Raji (cell line): ENCODE results near the gene CUX1.

Experiments used
- POLR2A ChIP-seq: IDR thresholded peaks from 2 replicates; pipeline ENCODE4 v1.6.1; 2011; ENCODE audit warnings: low read depth, low read length, control low read depth; ENCODE audit not compliant: insufficient read depth

The CUX1 gene

DNA sequence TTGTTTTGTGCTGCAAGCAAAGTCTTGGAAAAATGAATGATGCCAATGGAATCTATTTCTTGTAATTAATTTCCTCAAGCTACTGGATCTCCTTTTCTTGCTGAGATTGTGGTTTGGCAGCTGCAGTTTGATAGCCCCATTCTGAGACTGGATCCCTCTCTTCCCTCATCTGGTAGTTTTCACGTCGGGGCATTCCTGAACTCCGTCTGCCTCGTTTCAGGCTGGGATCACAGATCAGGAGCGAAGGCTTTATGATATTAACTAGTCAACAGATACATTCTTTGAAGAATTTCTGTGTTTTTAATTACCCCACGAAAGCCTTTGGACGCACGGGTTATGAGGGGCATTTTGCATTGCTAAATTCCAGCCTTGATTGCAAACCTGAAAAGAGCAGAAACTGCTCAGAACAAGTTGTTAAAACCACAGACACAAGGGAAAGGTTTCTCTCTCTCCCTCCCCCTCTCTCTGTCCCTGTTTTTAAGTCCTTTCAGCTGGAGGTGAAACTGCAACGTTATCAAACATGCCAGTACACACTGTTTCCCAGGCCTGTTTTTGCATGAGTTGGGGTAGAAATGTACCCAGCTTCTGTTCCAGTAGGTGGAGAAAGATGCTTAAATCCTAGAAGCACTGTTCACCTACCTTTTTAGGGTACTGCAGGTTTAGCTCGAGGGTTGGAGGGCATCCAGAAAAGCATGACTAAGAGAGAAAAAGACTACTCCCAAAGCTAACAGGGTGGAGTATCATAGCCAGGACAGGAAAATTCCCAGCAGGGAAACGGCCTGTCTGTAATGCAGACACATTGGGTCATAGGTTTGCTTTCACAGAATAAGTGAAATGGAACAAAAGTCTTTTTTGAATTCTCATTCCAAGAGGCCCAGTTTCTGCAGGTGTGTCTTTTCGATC lies 124.3 kb downstream of the CUX1 start:
- no peak for TF ChIP-seq POLR2A

GRCh38 chr7:101942603-101943210 lies 125.3 kb downstream of the CUX1 start:
- TF ChIP-seq POLR2A, result no peak

DNA sequence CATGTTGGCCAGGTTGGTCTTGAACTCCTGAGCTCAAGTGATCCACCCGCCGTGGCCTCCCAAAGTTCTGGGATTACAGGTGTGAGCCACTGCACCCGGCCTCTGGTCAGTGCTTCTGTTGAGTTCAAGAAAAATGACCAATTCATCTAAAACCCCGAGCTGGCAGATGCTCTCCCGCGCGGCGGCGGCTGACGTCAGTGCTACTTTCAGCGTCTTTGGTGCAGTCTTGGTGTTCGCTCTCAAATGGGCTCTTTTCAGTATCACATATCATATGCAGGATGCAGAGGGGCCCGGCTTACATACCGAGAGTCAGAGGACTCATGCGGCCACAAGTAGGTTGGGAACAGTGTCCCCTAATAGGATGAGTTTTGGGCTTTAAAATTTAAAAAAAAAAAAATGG lies 125.9 kb downstream of the CUX1 start:
- TF ChIP-seq POLR2A, result no peak

DNA sequence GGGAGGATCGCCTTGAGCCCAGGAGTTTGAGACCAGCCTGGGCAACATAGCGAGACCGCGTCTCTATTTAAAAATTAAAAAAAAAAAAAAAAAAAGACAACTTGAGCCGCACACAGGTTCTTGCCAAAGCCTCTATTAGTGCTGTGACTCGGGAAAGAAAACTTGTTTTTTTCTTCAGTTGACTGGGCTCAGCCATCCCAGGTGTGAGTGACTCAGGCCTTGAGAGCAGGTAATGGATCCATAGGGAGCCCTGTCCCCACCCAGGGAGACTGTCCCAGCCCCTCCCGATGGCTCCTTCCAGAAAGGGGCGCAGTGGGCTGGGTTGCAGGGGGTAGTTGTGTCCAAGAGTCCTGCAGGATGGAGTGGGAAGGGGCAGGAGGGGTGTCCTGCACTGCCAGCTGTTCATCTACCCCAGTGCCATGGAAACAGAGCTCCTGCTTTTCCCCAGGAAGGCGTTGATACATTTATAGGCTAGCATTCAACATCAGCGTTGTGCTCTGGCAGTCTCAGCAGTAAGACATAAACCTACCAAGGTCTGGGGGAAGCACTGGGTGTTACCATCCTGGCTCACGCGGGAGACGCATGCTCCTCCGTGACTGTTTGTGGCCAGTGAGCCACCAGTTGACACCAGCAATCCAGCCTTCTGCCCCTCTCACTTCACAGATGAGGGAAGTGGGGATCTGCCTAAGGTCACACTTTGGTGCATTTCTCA lies 126.6 kb downstream of the CUX1 start:
- no peak for TF ChIP-seq POLR2A

DNA sequence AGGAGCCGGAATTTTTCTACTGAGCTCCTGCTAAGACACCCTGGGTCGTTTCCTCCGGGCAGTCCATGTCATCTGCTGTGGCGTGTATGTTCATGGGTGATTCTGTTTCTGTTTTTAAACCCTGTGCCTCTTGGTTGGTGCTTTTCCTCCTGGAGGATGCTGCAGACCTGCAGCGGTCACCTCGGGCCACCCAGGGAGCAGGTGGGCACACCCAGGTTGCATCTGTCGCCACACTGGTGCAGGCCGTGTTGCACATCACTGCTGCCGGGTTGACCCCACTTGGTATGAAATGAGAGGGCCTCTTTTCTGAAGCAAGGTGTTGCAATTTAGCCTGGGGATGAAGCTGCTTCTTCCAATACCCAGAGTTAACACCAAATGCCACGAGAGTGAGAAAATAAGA lies 127.2 kb downstream of the CUX1 start:
- TF ChIP-seq POLR2A, result no peak

- no peak for TF ChIP-seq POLR2A
These were observed 127.8 kb downstream of the CUX1 start for GRCh38 chr7:101945034-101945758.

DNA sequence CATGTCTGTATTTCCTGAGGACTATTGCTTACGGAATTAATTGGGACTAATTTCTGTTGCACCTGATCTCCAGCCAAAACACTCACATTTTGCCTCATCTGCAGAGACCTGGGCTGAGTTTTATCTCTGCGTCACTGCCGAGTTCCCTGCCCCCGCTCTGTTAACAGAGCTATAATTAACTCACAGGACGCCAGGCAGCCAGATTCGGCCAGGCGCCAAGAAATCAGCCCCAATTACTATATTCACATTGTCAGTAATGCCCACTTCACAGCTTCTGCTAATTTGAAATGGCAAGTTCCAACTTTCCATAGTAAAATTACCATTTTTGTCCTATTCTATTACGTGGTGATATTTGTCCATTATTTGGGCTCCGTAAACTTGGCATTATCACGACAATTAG lies 130.5 kb downstream of the CUX1 start:
- TF ChIP-seq POLR2A, result no peak

DNA sequence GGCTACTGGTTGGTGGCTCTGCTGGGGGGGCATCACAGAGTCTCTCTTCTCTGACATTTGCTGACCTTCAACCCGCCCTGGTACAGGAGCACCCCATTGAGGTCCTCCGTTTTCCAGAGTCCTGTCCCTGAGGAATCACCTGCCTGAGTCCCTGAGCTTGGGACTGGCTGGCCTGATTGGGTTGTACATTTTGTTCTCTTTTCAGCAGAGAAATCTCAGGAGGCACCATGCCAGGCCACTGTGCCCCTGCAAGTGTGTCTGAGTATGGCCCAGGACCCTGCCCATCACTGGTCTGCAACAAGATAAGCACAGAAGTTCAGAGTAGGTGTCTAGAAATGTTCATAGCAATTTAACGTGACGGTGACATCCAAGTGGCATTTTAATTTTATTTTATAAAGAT lies 131.2 kb downstream of the CUX1 start:
- TF ChIP-seq POLR2A, result no peak

DNA sequence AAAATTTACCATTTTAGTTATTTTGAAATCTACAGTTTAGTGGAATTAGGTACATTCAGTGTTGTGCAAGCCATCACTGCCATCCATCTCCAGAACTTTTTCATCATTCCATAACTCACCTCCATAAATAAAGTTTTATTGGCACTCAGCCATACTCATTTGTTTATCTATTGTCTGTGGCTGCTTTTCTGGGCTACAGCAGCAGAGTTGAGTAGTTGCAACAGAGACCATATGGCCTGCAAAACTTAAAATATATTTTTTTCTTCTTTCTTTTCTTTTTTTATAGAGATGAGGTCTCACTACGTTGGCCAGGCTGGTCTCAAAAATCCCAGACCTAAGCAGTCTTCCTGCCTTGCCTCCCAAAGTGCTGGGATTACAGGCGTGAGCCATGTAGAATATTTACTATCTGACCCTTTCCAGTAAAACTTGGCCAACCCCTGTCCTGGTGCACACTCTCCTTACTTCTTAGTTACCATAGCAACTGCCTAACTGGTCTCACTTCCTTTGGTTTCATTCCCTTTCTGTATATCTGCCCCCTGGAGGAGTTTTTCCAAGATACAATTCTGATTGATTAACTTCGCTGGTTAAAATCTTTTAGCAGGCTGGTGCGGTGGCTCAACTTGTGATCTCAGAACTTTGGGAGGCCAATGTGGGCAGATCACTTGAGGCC lies 133.2 kb downstream of the CUX1 start:
- no peak for TF ChIP-seq POLR2A

GRCh38 chr7:101951757-101952156 lies 134.3 kb downstream of the CUX1 start:
- TF ChIP-seq POLR2A, result no peak

GRCh38 chr7:101952355-101953247 lies 135.2 kb downstream of the CUX1 start:
- TF ChIP-seq POLR2A, result no peak

DNA sequence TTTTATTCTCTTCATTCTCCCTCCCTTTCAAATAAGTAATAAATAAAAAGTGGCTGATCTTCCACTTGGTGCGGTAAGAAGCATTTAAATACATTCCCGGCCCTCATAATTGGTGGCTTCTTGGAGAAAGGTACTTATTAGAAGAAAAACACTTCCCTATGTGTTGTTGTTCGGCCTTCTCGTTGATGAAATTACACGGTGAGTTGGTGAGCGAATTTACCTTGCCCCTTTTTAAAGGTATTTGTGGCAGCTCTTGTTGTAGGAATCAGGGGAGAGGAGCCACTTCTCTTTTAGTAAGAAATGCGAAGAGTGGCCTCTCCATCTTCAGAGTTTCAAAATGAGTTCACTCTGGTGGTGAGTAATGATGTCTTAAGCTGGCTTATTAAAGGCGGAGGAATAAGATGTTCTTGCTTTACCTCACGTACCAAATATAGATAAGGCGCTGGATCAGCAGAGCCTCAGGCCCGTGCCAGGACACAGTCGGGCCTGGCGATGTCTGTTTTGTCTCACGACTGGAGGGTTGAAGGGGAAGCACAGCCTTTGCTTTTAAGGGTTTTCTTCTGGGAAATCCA lies 135.9 kb downstream of the CUX1 start:
- TF ChIP-seq POLR2A, result no peak

DNA sequence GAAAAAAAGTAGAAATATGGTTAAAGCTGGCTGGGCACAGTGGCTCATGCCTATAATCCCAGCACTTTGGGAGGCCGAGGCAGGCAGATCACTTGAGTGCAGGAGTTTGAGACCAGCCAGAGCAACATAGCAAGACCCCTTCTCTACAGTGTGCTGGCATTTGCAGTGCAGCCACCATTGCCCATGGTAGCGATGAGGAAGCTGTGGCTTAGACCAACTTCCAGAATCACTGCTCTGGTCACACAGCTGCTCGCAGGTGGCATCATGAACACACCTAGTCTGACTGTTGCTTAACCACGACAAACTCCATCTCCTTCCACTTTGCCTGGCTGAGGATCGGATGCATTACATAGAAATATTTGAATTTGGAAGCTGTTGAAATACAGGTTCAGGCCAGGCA lies 137.1 kb downstream of the CUX1 start:
- no peak for TF ChIP-seq POLR2A

GRCh38 chr7:101956130-101956529 lies 138.7 kb downstream of the CUX1 start:
- TF ChIP-seq POLR2A, result no peak
